SH-SY5Y (cell line): ENCODE data around the gene KLHL11.

Experiments used
- GATA2 ChIP-seq: IDR thresholded peaks from 2 replicates; pipeline ENCODE4 v1.6.1; 2011; ENCODE audit warnings: mild to moderate bottlenecking, low read depth, low read length
- GATA3 ChIP-seq: IDR thresholded peaks from 2 replicates; pipeline ENCODE4 v1.6.1; 2011; ENCODE audit warnings: low read depth, mild to moderate bottlenecking, low read length, moderate library complexity

- TF ChIP-seq GATA3 (no peak), GATA2 (no peak)
These were observed 48.4 kb downstream of the KLHL11 start for GRCh38 chr17:41816637-41817320.
